Putamen (tissue), 1 donor: Measurements from ENCODE around the gene TMEM203.

Source experiments
- DNase-seq: peaks from one replicate; pipeline ENCODE4 v3.0.0-alpha.2; 2016; ENCODE audit warnings: low spot score

TMEM203 gene

DNA sequence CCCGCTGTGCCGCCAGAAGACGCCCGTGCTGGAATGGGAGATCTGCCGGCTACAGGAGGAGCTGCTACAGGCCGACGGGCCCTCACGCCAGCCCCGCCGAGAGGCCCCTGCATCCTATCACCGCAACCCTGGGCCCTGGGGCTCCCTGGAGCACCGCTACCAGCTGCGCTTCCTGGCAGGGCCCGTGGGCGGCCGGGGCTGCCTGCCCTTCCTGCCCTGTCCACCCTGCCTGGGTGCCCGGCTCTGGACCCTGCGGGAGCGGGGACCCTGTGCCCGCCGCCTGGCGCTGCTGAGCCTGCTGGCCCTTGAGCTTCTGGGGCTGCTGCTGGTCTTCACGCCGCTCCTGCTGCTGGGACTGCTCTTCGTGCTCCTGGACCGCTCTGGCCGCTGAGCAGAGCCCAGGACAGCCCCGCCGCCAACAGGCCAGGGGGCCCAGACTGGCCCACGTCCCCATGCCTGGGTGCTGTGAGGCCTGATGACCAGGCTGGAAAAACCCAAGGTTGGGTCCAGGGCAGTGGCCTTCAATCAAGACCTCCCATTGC is 12.8 kb upstream of the TMEM203 start:
- DNase-seq, result no peak

DNA sequence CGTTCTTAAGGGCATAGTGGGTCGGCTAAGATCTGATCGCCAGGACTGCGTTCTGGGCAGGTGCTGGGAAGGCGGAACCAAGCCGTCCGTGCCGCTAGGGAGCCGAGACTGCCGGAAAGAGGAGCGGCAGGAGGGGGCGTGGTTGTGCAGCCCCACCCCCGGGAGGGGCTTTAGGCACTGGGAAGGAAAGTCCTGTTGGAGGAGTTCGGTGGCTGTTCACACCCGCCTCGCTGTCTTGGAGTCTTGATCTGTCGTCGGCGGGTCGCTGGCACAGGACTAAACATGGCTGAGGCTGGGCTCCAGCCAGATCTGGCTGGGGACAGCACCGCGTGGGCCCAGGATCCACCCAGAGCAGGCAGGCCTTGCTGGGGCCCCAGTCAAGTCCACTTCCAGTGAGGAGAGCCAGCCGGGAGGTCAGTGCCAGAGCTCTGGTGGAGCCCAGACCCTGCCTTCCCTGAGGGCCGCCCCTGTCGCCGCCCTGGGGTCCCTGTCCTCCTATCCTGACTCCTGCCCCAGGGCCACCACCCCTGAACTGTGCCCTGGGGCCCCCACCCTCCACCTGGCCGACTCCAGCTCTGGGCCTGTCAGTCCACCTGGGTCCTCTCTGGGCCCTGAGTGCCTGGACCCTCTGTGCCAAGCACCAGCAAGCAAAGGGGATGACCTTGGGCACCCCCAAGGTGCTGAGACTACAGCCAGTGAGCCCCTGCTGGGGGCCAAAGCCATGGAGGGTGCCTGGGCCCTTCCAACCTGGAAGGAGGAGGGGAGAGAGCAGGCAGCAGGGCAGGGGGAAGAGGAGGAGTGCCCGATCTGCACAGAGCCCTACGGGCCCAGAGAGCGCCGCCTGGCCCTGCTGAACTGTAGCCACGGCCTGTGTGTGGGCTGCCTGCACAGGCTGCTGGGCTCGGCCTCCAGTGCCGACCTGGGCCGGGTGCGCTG is 12.1 kb upstream of the TMEM203 start:
- DNase-seq, result no peak

DNA sequence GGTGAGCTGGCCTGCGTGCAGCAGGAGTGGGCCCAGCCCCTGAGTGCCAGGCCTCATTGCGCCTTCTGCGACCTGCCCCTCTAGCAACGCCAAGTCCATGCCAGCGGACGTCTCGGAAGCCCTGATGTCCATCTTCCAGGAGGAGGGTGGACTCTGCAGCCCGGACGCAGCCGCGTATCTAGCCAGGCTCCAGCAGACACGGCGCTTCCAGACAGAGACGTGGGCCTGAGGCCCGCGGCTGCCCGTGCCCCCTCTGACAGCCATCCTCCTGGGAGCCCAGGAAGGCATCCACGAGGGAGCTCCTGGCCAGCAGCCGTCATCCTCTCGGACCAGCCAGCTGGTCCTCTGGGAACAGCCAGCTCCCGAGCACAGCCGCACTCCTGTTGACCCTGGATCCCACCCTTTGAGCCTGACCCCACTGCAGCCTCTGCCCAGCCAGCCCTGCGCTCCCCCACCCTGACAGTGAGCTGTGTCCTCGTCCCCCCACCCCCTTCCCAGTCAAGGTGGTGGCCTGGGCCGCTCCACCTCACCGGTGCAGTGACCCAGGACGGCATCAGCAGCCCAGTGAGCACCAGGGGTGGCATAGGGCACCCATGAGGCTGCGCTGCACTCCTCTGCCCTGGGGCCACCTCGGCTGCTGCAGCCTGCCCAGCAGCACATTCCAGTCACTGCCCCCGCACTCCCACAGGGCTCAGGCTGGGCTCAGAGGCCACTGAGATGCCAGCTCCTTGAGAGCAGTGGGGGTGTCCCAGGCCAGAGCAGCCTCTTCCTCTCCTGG is 10.9 kb upstream of the TMEM203 start:
- no peak for DNase-seq

DNA sequence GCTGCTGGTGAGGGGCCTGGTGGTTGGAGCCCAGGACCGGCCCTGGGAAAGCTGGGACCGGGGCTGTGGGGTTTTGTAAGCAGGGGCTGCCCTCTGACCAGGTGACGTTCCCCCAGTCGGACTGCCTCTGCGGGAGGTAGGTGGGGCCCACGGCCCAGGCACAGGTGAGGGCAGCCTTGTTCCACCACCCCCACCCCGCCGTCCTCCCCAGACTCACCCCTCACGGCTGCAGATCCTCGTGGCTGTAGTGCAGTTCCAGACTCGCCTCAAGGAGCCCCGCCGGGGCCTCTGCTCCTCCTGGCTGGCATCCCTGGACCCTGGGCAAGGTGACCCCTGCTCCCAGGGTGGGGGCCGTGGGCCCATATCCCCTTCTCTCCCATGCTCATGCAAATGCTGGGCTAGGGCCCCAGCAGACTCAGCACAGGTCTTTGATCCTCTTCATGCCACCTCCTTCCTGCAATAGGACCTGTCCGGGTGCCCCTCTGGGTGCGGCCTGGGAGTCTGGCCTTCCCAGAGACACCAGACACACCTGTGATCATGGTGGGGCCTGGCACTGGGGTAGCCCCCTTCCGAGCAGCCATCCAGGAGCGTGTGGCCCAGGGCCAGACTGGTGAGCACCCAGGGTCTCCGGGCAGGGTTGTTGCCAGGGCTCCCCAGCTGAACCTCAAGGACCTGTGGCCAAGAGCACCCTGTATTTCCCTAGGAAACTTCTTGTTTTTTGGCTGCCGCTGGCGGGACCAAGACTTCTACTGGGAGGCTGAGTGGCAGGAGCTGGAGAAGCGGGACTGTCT is 9.9 kb upstream of the TMEM203 start:
- DNase-seq, result no peak

DNA sequence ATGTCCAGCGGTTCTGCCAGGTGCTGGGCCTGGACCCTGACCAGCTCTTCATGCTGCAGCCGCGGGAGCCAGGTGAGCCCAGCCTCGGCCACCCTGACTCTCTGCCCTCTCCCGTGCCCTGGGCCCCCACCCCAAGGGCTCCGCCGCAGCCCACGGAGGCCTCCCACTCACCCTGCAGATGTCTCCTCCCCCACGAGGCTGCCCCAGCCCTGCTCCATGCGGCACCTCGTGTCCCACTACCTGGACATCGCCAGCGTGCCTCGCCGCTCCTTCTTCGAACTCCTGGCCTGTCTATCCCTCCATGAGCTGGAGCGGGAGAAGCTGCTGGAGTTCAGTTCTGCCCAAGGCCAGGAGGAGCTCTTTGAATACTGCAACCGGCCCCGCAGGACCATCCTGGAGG is 9.2 kb upstream of the TMEM203 start:
- no peak for DNase-seq

DNA sequence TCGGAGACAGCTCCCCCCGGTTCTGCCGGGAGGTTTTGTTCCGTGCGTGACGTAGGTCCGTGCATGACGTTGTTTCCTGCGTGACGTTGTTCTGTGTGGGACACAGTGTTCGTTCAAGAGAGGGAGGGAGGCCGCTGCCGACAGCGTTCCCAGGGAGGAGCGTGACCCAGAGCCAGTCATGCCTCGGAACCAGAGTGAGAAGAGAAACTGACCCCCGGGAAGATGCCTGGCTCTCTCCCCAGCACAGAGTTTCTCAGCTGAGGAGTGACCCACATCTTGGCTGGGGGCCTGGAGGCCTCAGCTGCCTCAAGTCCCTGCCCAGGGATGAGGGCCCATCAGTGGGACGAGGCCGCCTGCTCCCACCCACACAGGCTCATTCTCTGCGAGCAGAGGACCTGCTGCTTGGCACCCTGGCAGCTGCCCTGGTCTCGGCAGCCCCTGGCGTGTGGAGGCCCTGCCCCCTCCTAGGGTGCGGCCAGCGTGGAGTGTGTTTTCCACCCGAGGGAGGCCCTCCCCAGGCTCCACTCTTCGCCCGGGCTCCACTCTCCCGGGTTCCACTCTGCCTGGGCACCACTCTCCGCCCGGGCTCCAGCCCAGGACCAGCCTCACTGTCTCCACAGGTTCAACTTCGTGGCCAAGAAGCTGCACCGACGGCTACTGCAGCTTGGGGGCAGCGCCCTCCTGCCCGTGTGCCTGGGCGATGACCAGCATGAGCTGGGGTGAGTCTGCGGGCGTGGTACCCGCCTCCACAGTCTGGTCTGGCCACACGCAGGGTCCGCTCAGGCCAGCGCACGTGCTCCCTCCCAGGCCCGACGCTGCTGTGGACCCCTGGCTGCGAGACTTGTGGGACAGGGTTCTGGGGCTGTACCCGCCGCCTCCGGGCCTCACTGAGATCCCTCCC is 8.0 kb upstream of the TMEM203 start:
- DNase-seq, result no peak

DNA sequence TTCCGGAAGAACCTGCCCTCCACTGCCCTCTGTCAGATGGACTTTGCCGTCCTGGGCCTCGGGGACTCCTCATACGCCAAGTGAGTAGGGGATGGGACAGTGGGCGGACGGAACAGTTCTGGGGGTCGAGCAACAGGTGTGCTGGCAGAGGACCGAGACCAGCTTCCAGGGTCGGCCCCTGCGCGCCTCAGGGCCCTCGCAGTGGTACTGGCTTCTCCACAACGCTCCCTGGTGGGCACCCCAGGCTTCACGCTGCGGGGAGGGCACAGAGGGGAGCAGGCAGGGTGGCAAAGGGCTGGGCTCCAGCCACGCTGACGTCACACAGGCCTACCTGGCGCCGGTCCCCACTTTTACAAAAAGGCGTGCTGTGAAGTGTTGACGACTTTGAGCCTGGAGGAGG is 7.1 kb upstream of the TMEM203 start:
- no peak for DNase-seq

DNA sequence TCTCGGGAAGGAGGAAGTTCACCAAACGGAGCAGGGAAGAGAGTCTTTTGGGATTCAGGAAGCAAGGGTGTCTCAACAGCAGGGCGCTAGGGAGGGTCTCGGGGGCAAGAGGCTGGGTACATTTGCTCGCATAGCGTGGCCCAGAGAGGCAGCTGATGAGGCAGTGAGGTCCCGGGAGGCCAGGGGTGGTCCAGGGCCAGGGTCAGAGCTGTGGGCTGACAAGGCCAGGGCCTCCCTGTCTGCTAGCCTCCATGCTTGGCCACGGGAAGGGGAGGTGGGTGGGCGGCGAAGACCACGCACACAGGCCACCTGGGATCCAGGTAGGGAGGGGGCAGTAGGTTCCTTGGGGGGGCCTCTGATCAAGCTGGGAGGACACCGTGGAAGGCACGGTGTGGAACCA is 6.1 kb upstream of the TMEM203 start:
- no peak for DNase-seq

DNA sequence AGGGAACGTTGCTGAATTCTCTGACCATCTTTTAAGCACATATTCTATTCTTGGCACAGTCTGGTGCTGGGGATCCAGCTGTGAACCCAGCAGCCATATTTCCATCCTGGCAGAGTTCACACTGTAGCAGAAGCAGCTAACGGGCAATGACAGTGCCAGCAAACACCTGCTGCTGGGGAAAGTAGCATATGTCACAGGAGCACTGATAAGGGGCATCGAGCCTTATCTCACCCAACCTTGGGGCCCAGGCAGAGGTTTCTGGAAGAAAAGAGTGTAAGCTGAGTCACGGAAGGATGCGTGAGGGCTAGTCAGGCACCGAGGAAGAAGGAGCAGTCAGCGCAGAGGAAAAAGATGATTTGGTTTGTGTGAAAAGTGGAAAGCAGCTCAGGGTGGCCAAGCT is 1.2 kb upstream of the TMEM203 start:
- DNase-seq, result no peak

DNA sequence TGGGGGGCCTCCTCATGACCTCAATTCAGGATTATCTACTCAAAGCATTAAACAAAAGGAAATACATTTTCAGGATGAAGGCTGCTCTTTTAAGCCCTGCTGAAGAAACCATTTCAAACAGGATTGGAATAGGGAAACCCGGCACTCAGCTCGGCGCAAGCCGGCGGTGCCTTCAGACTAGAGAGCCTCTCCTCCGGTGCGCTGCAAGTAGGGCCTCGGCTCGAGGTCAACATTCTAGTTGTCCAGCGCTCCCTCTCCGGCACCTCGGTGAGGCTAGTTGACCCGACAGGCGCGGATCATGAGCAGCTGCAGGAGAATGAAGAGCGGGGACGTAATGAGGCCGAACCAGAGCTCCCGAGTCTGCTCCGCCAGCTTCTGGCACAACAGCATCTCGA is 720 bp downstream of the TMEM203 start:
- no peak for DNase-seq

DNA sequence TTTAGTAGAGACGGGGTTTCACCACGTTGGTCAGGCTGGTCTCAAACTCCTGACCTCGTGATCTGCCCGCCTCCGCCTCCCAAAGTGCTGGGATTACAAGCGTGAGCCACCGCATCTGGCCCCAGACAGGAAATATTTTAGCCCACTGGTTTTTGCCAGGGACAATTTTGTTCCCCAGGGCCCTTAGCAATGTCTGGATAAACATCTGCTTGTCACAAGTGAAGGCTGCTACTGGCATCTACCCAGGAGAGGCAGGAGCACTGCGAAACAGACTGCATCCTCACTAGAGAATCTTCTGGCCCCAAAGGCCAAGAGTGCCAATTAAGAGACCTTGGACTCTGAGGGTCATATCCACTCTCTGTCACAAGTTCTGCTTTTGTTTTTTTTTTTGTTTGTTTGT is 2.5 kb downstream of the TMEM203 start:
- DNase-seq, result no peak

DNA sequence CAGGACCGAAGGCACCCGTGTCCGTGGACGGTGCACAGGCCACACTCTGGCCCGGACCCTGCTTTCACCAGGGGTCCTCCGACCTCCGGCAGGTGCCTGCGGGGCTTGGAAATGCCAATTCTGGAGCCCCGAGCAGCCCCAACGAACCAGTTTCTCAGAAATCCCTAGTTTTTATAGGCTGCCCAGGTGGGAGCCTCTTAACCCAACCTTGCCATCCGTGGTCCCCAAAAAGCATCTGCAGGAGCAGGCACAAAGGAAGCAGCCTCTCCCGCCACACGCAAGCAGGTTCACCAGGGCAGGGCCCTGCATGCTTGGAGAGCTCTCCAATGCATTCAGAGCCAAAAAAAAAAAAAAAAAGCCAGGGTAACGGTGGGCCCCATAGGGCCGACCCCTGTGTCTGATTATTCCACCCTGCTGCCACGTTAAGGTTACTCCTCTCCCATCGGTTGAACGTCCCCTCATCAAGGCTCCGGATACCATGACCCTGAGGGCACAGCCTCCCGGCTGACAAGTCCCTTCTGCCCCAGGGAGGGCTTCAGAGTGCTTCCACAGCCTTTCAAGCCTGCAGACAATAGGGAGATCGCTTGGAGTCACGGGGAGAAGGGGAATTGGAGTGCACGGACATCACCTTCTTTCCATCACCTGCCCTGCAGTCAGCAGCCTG is 4.1 kb downstream of the TMEM203 start:
- no peak for DNase-seq

DNA sequence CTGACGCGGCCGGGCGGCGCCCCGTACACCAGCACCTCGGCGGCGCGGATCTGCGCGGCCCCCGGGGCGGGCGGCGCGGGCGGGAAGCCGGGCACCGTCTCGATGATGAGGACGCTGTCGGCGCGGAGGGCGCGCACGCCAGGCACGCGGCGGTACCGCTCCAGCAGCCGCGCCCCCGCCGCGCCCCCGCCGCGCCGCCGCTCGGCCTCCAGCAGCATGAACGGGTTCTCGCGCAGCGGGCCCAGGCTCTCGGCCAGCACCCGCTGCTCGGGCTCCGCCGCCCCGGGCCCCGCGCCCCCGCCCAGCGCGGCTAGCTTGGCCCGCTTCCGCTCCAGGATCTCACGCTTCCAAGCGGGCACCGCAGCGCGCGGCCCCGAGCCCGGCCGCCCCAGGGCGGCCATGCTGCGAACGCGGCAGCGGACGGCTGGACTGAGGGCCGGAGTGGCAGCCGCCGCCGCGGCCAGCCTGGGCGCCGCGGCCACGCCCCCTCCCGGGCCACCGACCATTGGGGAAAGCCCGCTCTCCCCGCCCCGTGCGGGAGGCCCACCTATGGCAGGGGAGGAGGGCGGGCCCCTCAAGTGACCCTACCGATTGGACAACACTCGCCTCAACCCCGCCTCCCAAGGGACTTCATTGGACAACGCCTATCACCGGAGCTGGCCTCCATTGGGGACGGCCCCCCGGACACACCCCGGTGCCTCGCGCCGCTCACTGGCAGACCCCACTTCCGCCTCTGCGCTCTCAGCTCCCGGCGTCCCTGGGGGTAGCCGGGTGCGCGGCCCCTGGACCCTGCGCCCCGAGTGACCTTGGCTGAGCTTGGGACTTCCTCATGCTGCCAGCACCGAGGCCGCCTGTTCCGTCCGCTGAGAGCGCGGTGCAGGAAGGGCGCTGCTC is 4.9 kb downstream of the TMEM203 start, which contains the start of gene TPRN:
TSS of gene TPRN (minus strand) at position 431 of the 894 bp plus-strand sequence. CDS start at position 401, 30 bp downstream.
- DNase-seq, result peak; percentile 99

DNA sequence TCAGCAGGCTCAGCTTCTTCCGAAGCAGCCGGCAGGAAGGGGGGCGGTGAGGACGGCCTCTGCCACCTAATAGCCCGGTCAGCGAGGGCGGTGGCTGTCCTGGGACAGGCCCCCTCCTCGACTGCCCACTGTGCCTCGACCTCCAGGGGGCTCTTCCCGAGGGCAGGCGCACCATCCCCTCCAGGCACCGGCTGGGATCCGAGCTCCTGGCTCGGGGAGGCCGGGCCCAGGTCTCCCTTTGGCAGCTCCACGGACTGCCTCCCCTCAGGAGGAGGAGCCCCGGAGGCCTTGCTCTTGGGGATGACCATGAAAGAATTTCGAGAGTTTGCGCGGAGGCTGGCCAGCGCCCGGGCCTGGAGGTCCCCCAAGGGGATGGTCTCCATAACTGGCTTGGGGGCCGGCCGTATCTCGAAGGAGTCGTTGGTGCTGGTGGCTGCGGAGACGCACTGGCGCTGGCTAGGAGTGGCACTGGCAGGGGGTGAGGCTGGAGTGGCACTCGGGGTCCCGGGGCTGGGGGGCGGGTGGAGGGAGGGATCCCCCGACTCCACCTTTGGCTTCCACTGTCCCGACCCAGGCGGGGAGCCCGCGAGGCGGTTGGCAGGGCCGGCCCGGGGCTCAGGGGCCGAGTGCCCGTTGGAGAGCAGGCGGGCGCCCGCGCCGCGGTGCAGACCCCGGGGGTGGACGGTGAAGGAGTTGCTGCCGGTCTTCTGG is 5.9 kb downstream of the TMEM203 start:
- DNase-seq, result no peak

DNA sequence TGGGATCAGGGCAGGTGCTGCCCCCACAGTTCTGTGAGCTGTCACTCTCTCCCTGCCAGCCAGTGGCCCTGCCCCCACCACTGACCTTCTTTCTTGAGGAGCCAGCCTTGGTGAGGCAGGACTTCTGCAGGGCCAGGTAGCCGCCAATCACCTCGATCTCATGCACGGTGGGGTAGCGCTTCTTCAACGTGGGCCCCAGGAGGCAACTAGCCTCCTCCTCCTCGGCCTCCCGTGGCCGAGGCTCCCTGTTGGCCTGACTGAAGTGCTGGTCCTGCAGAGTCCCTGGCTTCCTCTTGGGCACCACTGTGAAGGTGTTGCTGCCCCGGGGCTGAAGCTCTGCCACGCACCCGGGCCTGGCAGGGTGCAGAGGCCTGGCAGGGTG is 6.6 kb downstream of the TMEM203 start:
- DNase-seq, result no peak

DNA sequence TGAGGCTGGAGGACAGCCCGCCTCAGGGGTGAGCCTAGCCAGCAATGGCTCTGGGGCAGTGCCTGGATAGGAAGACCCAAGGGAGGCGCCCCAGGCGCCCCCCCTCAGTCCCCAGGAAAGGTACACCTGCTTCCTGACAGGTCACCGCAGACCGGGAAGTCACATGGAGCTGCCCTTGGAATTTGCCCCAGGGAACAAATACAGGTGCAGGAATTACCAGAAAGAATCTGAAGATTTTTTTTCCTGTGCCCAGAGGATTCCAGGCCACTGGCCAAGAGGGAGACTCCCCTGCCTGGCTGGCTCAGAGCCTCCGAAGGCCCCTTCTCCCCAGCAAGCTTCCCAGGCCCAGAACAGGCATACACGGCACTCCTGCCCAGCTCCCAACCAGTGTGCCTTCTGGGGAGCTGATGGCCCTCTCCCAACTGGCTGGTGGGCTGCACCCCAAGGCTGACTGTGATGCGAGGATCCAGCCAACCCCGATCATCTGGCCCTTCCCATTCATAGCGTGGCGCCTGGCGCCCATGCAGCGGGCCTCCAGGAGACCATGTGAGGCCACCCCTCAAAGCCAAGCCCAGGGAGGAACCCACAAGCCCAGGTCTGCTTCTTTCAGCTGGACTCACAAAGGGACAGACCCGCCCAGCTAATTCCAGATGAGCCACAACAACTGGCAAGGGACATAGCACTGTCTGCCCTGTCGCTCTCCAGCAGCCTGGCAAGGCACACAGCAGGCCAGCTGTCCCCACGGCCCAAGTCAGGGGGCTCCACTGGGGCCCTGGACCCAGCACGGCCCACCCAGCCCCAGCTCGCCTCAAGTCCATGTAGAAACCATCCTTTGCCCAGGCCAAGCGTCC is 7.2 kb downstream of the TMEM203 start:
- DNase-seq, result no peak

DNA sequence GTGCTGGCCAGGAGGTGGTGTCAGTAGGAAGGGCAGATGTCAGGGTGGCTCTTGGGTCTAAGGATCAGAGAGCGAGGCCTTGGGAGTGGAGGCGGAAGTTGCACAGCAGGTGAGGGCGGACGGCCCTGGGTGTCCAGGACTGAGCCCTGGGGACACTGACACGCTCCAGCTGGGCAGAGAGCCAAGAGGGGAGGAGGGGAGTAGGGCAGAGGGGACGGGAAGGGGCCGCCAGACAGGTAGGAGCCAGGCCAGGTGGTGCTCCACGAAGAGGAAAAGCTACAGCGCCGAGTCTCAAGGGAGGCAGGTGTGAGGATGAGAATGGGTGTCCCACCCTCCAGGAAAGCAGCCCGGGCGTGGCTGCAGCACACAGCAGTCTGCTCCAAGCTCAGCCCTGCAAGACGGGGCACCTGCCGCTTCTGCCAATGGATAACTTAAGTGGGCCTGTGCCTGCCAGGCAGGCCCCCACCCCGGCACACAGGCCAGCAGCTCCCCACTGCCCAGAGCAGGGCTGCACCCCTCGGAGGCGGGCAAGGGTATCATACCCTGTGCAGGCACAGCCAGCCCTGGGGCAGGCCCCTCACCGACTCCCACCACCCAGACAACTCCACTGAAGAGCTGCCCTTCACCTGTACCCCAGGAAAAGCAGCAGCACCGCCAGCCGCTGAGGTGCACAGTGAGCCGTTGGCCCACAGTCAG is 9.8 kb downstream of the TMEM203 start:
- no peak for DNase-seq
